Stimulated activated CD8-positive, alpha-beta memory T cell treated with anti-CD3 and anti-CD28 coated beads, Interleukin-7, amount 100 ng/mL, for 1 hour (primary cell): ENCODE data around the gene ZNF335.
"Not testable (repeated sequence)": the region's sequence is repeated elsewhere in the genome, so short reads cannot be mapped to it uniquely, and the experiment has no call there.

Experiments
- DNase-seq, 2 donors: peaks; one replicate each; pipeline ENCODE4 v3.0.0-alpha.2; 2020; ENCODE audit warnings: low read depth in 2 of 2

The ZNF335 gene

GRCh38 chr20:45911486-45912343 lies 60.3 kb downstream of the ZNF335 start, which contains the start of gene PLTP:
Gene PLTP (minus strand): TSS chr20:45912155. CDS start chr20:45911452, 703 bp downstream.
- no peak for DNase-seq

GRCh38 chr20:45910670-45911485 lies 61.1 kb downstream of the ZNF335 start:
- peak; percentile 76 to 80 for DNase-seq

- no peak for DNase-seq
Observed at GRCh38 chr20:45909817-45910669, 62.0 kb downstream of the ZNF335 start.

- no peak for DNase-seq
Observed at GRCh38 chr20:45909336-45909808, 62.6 kb downstream of the ZNF335 start.

- DNase-seq, result no peak
Observed at GRCh38 chr20:45908084-45908483, 63.9 kb downstream of the ZNF335 start.

- DNase-seq, result no peak
Observed at GRCh38 chr20:45907219-45907948, 64.6 kb downstream of the ZNF335 start.

- DNase-seq, result no peak
Observed at GRCh38 chr20:45905505-45906079, 66.4 kb downstream of the ZNF335 start.

GRCh38 chr20:45904583-45905504 lies 67.2 kb downstream of the ZNF335 start:
- no peak for DNase-seq

GRCh38 chr20:45902199-45902701 lies 69.8 kb downstream of the ZNF335 start:
- no peak for DNase-seq

GRCh38 chr20:45901332-45901731 lies 70.7 kb downstream of the ZNF335 start:
- not testable (repeated sequence) for DNase-seq

- no peak for DNase-seq
Observed at GRCh38 chr20:45899046-45899835, 72.8 kb downstream of the ZNF335 start.
